Neural cell (in vitro differentiated cells): ENCODE data around the gene SLC25A21. TPM values are rescaled to one million over a fixed set of nuclear protein-coding genes. Genes with fewer than 3 reads are reported as not detected.

ENCODE experiments used
- H2AFZ ChIP-seq: fragments of 200-600, 300-800 bp; sonication (generic), shearing (Covaris generic); 2 replicates; pipeline ENCODE4 v1.6.0; 2014; ENCODE audit warnings: low read depth, mild to moderate bottlenecking, antibody characterized with exemption, low read length, moderate library complexity
- H3F3A ChIP-seq: fragments of 200-600 bp; shearing (Covaris generic); 2 replicates; pipeline ENCODE4 v1.6.1; 2016; ENCODE audit warnings: mild to moderate bottlenecking, moderate library complexity, mixed read lengths, antibody characterized with exemption, low read length; ENCODE audit not compliant: insufficient read depth, poor library complexity, severe bottlenecking
- H3K27ac ChIP-seq: fragments of 200-600, 300-800 bp; sonication (generic), shearing (Covaris generic); 2 replicates; pipeline ENCODE4 v1.5.1; 2014; ENCODE audit warnings: mild to moderate bottlenecking, low read length, moderate library complexity
- H3K27me3 ChIP-seq: fragments of 300-800, 200-600 bp; sonication (generic), shearing (Covaris generic); 2 replicates; pipeline ENCODE4 v1.6.0; 2014; ENCODE audit warnings: mild to moderate bottlenecking, low read depth, low read length, moderate library complexity; ENCODE audit not compliant: insufficient read depth
- H3K36me3 ChIP-seq: fragments of 300-800, 200-600 bp; sonication (generic), shearing (Covaris generic); 2 replicates; pipeline ENCODE4 v1.5.1; 2014; ENCODE audit warnings: mild to moderate bottlenecking, antibody characterized with exemption, low read length, moderate library complexity; ENCODE audit not compliant: insufficient read depth
- H3K4me2 ChIP-seq: fragments of 300-800, 200-600 bp; sonication (generic), shearing (Covaris generic); 2 replicates; pipeline ENCODE4 v1.6.0; 2014; ENCODE audit warnings: mild to moderate bottlenecking, low read length
- H3K4me3 ChIP-seq: fragments of 300-800, 200-600 bp; sonication (generic), shearing (Covaris generic); 2 replicates; pipeline ENCODE4 v1.5.1; 2014; ENCODE audit warnings: mild to moderate bottlenecking, low read length, moderate library complexity
- H3K79me2 ChIP-seq: fragments of 200-600 bp; shearing (Covaris generic); replicated peaks from 2 replicates; pipeline ENCODE4 v1.6.0; 2014; ENCODE audit warnings: mild to moderate bottlenecking, low read length, moderate library complexity; ENCODE audit not compliant: insufficient read depth
- H3K9ac ChIP-seq: fragments of 300-800, 200-600 bp; sonication (generic), shearing (Covaris generic); 2 replicates; pipeline ENCODE4 v1.6.1; 2016; ENCODE audit warnings: mild to moderate bottlenecking, low read length, mixed read lengths
- H3K9me2 ChIP-seq: fragments of 200-600 bp; shearing (Covaris generic); 2 replicates; pipeline ENCODE4 v1.6.1; 2016; ENCODE audit warnings: mild to moderate bottlenecking, low read length, mixed read lengths; ENCODE audit not compliant: insufficient read depth
- H3K9me3 ChIP-seq: fragments of 200-600, 300-800 bp; sonication (generic), shearing (Covaris generic); 2 replicates; pipeline ENCODE4 v1.6.1; 2016; ENCODE audit warnings: mild to moderate bottlenecking, mixed run types, low read length, moderate library complexity, mixed read lengths
- H4K20me1 ChIP-seq: fragments of 200-600 bp; shearing (Covaris generic); 2 replicates; pipeline ENCODE4 v1.6.1; 2016; ENCODE audit warnings: mild to moderate bottlenecking, mixed run types; ENCODE audit not compliant: insufficient read depth
- CTCF ChIP-seq: fragments of 450-650 bp; IDR thresholded peaks from 2 replicates; pipeline ENCODE4 v1.5.1; 2014; ENCODE audit warnings: antibody characterized with exemption, mild to moderate bottlenecking, moderate library complexity; ENCODE audit not compliant: poor library complexity, severe bottlenecking
- EP300 ChIP-seq: fragments of 450-650 bp; conservative IDR thresholded peaks from 2 replicates; pipeline ENCODE4 v1.6.1; 2014; ENCODE audit warnings: antibody characterized with exemption, mild to moderate bottlenecking, moderate library complexity; ENCODE audit not compliant: poor library complexity, severe bottlenecking
- EZH2 ChIP-seq: fragments of 200-600, 300-800 bp; shearing (Covaris generic), sonication (generic); IDR thresholded peaks from 2 replicates; pipeline ENCODE4 v1.6.1; 2014; ENCODE audit warnings: antibody characterized with exemption, low read length, borderline replicate concordance, mild to moderate bottlenecking; ENCODE audit not compliant: insufficient read depth, poor library complexity, severe bottlenecking
- MXI1 ChIP-seq: fragments of 450-650 bp; conservative IDR thresholded peaks from 2 replicates; pipeline ENCODE4 v1.6.1; 2014; ENCODE audit warnings: antibody characterized with exemption, mild to moderate bottlenecking; ENCODE audit not compliant: poor library complexity, severe bottlenecking
- POLR2AphosphoS5 ChIP-seq: IDR thresholded peaks from 2 replicates; pipeline ENCODE4 v1.6.1; 2012
- RAD21 ChIP-seq: fragments of 450-650 bp; conservative IDR thresholded peaks from 2 replicates; pipeline ENCODE4 v1.6.1; 2014; ENCODE audit warnings: antibody characterized with exemption, mild to moderate bottlenecking, moderate library complexity
- REST ChIP-seq: IDR thresholded peaks from 2 replicates; pipeline ENCODE4 v1.6.1; 2012; ENCODE audit warnings: borderline replicate concordance
- SMC3 ChIP-seq: fragments of 450-650 bp; conservative IDR thresholded peaks from 2 replicates; pipeline ENCODE4 v1.6.1; 2014; ENCODE audit warnings: antibody characterized with exemption, mild to moderate bottlenecking, moderate library complexity; ENCODE audit not compliant: poor library complexity
- TAF1 ChIP-seq: IDR thresholded peaks from 2 replicates; pipeline ENCODE4 v1.6.1; 2012; ENCODE audit warnings: low read depth
- polyA plus RNA-seq: library from polyadenylated mRNA; depleted of rRNA; stranded (reverse); fragments of >200 nt; gene quantifications from 2 replicates; pipeline ENCODE4 v1.2.3, GENCODE V29; 2014

The SLC25A21 gene
- polyA plus RNA-seq, 1 donor from 2014 or later, result 0.35 TPM

GRCh38 chr14:37142835-37143401 is 29.5 kb downstream of the SLC25A21 start:
- Histone ChIP-seq H3K4me3 (no peak overlapping the region), H4K20me1 (no peaks in the 10 kb centered on the region), H3K4me2 (no peak overlapping the region), H3K36me3 (no peaks in the 10 kb centered on the region), H3K9ac (no peak overlapping the region), H3K9me3 (no peaks in the 10 kb centered on the region), H3K27ac (no peak overlapping the region), H3K9me2 (no peaks in the 10 kb centered on the region), H3F3A (no peaks in the 10 kb centered on the region), H3K79me2 (no peaks in the 10 kb centered on the region), H3K27me3 (no peaks in the 10 kb centered on the region), H2AFZ (no peak overlapping the region)
- TF ChIP-seq POLR2AphosphoS5, result no peak
- no peak for TF ChIP-seq EZH2
- TF ChIP-seq EP300, result no peak
- TF ChIP-seq MXI1, result no peak
- TF ChIP-seq TAF1, result no peak
- no peak for TF ChIP-seq RAD21
- no peak for TF ChIP-seq SMC3

GRCh38 chr14:37140176-37140575 is 32.2 kb downstream of the SLC25A21 start:
- H3K36me3 ChIP-seq, result no peaks in the 10 kb centered on the region
- H3K9ac ChIP-seq, result no peak overlapping the region
- no peak overlapping the region for H2AFZ ChIP-seq
- no peaks in the 10 kb centered on the region for H3F3A ChIP-seq
- H3K9me2 ChIP-seq, result no peaks in the 10 kb centered on the region
- TF ChIP-seq RAD21 (no peak), EZH2 (no peak), POLR2AphosphoS5 (no peak), CTCF (no peak), TAF1 (no peak)
- H3K4me2 ChIP-seq, result no peak overlapping the region
- H4K20me1 ChIP-seq, result no peaks in the 10 kb centered on the region
- no peak overlapping the region for H3K27ac ChIP-seq
- no peaks in the 10 kb centered on the region for H3K79me2 ChIP-seq
- H3K27me3 ChIP-seq, result no peaks in the 10 kb centered on the region
- no peaks in the 10 kb centered on the region for H3K9me3 ChIP-seq
- no peak overlapping the region for H3K4me3 ChIP-seq

- H3K36me3 ChIP-seq, result no peaks in the 10 kb centered on the region
- no peak overlapping the region for H3K9ac ChIP-seq
- no peaks in the 10 kb centered on the region for H3F3A ChIP-seq
- no peaks in the 10 kb centered on the region for H4K20me1 ChIP-seq
- H2AFZ ChIP-seq, result no peak overlapping the region
- no peaks in the 10 kb centered on the region for H3K9me2 ChIP-seq
- no peaks in the 10 kb centered on the region for H3K27me3 ChIP-seq
- no peak overlapping the region for H3K27ac ChIP-seq
- H3K4me2 ChIP-seq, result no peak overlapping the region
- H3K9me3 ChIP-seq, result no peaks in the 10 kb centered on the region
- no peaks in the 10 kb centered on the region for H3K79me2 ChIP-seq
- no peak overlapping the region for H3K4me3 ChIP-seq
- TF ChIP-seq TAF1 (no peak), EP300 (no peak), POLR2AphosphoS5 (no peak), REST (no peak), RAD21 (no peak), SMC3 (no peak), CTCF (no peak), MXI1 (no peak), EZH2 (no peak)
Measured at GRCh38 chr14:37139710-37140109, 32.7 kb downstream of the SLC25A21 start.
